Measurements from ENCODE around the gene CAMSAP2. TPM values are rescaled to one million over a fixed set of nuclear protein-coding genes. Genes with fewer than 3 reads are reported as not detected.

The CAMSAP2 gene
- total and polyA plus RNA-seq, 10 of the 15 experiments (the other 5 are each of a cell fraction or from before 2014, with no cell fraction given): 3.9 to 19.8 (median 8.0) TPM

DNA sequence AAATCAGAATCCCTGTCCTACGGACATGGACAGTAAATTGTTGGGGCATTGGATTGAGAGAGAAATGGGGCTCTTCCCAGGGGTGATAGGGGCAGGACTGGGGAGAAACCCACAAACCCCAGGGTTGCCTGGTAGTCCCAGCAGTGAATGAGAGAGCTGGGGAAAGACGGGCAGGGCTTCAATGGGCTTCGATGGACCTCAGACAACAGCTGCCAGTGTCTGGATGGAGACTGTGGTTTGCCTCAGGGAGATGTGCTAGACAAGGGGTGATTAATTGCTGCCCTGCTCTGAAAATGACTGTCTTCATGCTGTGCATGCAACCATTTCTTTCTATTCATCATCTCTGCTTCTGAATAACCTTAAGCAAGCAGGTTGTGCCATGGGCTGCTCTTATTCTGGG is 141.5 kb downstream of the CAMSAP2 start:
- Histone ChIP-seq H4K20me1 (ENCODE audit: control insufficient read depth, insufficient read depth) (no peaks in the 10 kb centered on the region), H3K4me3 (no peak overlapping the region), H3K79me2 (ENCODE audit: control insufficient read depth, insufficient read depth, low read length) (no peaks in the 10 kb centered on the region), H3K9ac (ENCODE audit: control insufficient read depth, insufficient read depth, low read length) (no peak overlapping the region), H3K4me2 (ENCODE audit: control insufficient read depth, insufficient read depth) (no peak overlapping the region), H3K27ac (ENCODE audit: control insufficient read depth, insufficient read depth) (no peak overlapping the region), H3K36me3 (ENCODE audit: control insufficient read depth in 2 of 2, insufficient read depth in 2 of 2, low read length in 1 of 2) (no peaks in the 10 kb centered on the region), H3K4me1 (ENCODE audit: control insufficient read depth, insufficient read depth, low read length) (peaks cover 13% of the 10 kb centered on the region), H3K27me3 (replicated peaks in 1 of 2; ENCODE audit: control insufficient read depth in 2 of 2, insufficient read depth in 2 of 2, low read length in 1 of 2) (no peaks in the 10 kb centered on the region), H2AFZ (ENCODE audit: control insufficient read depth, low read depth, low read length) (no peak overlapping the region), H3K9me3 (replicated peaks; ENCODE audit: control insufficient read depth, insufficient read depth, low read length) (no peaks in the 10 kb centered on the region)
- RAD21 ChIA-PET (ENCODE audit: unreplicated experiment): interaction anchor here (0.9 to 7.9 kb wide), 9 partner anchors 10 to 253 kb away, joined by 5 to 111 read pairs (median 18); partner anchors contain the start of gene INAVA
- in situ Hi-C loops (cut with MboI) (no loop called here), intact Hi-C loops (cut with micrococcal nuclease; ENCODE audit: unreplicated experiment) (loop anchor here (2.0 kb wide), 1 partner anchor 13 kb away; no protein-coding TSS in a partner anchor)
- BruUV-seq (replicated peaks): no TSS peak
- DNase-seq (ENCODE audit: low read depth, low spot score): peak; percentile 77
- SMC1A ChIA-PET (ENCODE audit: uncharacterized antibody, unreplicated experiment): interaction anchor here (0.6 to 9.4 kb wide), 13 partner anchors 9 to 323 kb away, joined by 3 to 208 read pairs (median 4); no protein-coding TSS in a partner anchor
- 23% methylated on average over 3 of the region's 3 CpGs for WGBS (ENCODE audit: insufficient coverage, insufficient replicate concordance, low lambda C conversion rate, missing lambda C conversion rate)
- ATAC-seq: peak; percentile 77
- FAIRE-seq: peak; percentile 83
- CTCF ChIA-PET: interaction anchor here (1.0 to 7.7 kb wide), 9 partner anchors 10 to 142 kb away, joined by 3 to 73 read pairs (median 4); no protein-coding TSS in a partner anchor
- POLR2A ChIA-PET: interaction anchor here (0.5 to 6.2 kb wide), 5 partner anchors 9 to 91 kb away, joined by 3 to 62 read pairs (median 22); no protein-coding TSS in a partner anchor
- TF ChIP-seq, protein P1, sequence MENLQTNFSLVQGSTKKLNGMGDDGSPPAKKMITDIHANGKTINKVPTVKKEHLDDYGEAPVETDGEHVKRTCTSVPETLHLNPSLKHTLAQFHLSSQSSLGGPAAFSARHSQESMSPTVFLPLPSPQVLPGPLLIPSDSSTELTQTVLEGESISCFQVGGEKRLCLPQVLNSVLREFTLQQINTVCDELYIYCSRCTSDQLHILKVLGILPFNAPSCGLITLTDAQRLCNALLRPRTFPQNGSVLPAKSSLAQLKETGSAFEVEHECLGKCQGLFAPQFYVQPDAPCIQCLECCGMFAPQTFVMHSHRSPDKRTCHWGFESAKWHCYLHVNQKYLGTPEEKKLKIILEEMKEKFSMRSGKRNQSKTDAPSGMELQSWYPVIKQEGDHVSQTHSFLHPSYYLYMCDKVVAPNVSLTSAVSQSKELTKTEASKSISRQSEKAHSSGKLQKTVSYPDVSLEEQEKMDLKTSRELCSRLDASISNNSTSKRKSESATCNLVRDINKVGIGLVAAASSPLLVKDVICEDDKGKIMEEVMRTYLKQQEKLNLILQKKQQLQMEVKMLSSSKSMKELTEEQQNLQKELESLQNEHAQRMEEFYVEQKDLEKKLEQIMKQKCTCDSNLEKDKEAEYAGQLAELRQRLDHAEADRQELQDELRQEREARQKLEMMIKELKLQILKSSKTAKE (IDR thresholded peaks at IDR 0.05; ENCODE audit: low read depth, poor library complexity, severe bottlenecking): peak; percentile 100
- TF ChIP-seq MEF2A (IDR thresholded peaks at IDR 0.05; ENCODE audit: insufficient read depth, low read depth, low read length) (no peak), POLR2A (IDR thresholded peaks at IDR 0.05; ENCODE audit: low read depth, low read length) (no peak), MTA3 (IDR thresholded peaks at IDR 0.05; ENCODE audit: borderline replicate concordance, low read length) (0 out of 2 replicates have a peak, but pooled peaks have one; percentile 60), KDM1A (IDR thresholded peaks at IDR 0.05; ENCODE audit: borderline replicate concordance) (no peak), RAD51 (IDR thresholded peaks at IDR 0.05) (no peak), SMAD5 (IDR thresholded peaks at IDR 0.05; ENCODE audit: low read depth) (no peak), SMC3 (IDR thresholded peaks at IDR 0.05; ENCODE audit: borderline replicate concordance, low read length) (no peak)
- TF ChIP-seq, protein P2, sequence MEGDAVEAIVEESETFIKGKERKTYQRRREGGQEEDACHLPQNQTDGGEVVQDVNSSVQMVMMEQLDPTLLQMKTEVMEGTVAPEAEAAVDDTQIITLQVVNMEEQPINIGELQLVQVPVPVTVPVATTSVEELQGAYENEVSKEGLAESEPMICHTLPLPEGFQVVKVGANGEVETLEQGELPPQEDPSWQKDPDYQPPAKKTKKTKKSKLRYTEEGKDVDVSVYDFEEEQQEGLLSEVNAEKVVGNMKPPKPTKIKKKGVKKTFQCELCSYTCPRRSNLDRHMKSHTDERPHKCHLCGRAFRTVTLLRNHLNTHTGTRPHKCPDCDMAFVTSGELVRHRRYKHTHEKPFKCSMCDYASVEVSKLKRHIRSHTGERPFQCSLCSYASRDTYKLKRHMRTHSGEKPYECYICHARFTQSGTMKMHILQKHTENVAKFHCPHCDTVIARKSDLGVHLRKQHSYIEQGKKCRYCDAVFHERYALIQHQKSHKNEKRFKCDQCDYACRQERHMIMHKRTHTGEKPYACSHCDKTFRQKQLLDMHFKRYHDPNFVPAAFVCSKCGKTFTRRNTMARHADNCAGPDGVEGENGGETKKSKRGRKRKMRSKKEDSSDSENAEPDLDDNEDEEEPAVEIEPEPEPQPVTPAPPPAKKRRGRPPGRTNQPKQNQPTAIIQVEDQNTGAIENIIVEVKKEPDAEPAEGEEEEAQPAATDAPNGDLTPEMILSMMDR (IDR thresholded peaks at IDR 0.05 in 2 of 3, conservative IDR thresholded peaks at IDR 0.05 in 1 of 3; ENCODE audit: control insufficient read depth in 2 of 3, extremely low read depth in 1 of 3, insufficient read depth in 1 of 3, low read depth in 3 of 3, low read length in 3 of 3): no peak
- TF ChIP-seq, protein P3, sequence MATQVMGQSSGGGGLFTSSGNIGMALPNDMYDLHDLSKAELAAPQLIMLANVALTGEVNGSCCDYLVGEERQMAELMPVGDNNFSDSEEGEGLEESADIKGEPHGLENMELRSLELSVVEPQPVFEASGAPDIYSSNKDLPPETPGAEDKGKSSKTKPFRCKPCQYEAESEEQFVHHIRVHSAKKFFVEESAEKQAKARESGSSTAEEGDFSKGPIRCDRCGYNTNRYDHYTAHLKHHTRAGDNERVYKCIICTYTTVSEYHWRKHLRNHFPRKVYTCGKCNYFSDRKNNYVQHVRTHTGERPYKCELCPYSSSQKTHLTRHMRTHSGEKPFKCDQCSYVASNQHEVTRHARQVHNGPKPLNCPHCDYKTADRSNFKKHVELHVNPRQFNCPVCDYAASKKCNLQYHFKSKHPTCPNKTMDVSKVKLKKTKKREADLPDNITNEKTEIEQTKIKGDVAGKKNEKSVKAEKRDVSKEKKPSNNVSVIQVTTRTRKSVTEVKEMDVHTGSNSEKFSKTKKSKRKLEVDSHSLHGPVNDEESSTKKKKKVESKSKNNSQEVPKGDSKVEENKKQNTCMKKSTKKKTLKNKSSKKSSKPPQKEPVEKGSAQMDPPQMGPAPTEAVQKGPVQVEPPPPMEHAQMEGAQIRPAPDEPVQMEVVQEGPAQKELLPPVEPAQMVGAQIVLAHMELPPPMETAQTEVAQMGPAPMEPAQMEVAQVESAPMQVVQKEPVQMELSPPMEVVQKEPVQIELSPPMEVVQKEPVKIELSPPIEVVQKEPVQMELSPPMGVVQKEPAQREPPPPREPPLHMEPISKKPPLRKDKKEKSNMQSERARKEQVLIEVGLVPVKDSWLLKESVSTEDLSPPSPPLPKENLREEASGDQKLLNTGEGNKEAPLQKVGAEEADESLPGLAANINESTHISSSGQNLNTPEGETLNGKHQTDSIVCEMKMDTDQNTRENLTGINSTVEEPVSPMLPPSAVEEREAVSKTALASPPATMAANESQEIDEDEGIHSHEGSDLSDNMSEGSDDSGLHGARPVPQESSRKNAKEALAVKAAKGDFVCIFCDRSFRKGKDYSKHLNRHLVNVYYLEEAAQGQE (IDR thresholded peaks at IDR 0.05; ENCODE audit: low read depth, low read length): no peak

Data from GM12878 (cell line).